ENCODE data around the gene TMEM238.

TMEM238 gene

GRCh38 chr19:55376241-55376933, 7.7 kb downstream of the TMEM238 start, which contains the start of gene TMEM190:
TSS of gene TMEM190 (plus strand) at chr19:55376826. CDS start at chr19:55376854, 28 bp downstream.
- no peak for DNase-seq

DNA sequence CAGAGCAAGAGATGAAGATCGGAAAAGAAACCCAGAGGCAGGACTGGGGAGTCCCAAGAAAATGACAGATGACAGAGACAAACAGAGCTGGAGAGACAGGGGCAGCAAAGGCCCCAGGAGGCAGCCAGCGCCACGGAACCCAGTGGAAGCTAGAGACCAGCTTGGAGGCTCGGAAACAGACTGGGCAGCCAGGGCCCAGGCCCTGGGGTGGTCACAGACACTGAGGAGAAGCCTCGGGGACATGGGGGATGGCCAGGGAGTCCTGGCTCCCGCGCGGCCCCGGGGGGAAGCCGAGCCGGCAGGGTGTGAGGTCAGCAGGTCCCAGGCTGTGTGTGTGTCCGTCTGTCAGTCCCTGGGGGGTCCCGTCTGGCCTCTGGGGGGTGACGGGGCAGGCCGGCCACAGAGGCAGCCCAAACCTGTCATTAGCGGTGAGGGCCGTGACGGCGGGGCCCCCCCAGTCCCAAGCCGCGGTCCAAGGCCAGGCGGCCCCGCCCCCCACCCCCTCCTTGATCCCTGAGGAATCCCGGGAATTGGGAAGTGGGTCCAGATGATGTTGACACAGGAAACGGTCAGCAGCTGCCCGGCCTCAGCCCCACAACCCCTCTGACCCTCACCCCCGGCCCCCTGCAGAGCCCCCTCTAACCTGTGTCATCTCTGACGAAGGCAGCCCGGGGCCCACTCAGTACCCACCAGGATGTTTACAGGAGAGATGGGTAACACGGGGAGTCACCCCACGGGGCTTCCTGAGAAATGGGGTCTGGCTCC, 9.9 kb downstream of the TMEM238 start:
- DNase-seq = no peak

DNA sequence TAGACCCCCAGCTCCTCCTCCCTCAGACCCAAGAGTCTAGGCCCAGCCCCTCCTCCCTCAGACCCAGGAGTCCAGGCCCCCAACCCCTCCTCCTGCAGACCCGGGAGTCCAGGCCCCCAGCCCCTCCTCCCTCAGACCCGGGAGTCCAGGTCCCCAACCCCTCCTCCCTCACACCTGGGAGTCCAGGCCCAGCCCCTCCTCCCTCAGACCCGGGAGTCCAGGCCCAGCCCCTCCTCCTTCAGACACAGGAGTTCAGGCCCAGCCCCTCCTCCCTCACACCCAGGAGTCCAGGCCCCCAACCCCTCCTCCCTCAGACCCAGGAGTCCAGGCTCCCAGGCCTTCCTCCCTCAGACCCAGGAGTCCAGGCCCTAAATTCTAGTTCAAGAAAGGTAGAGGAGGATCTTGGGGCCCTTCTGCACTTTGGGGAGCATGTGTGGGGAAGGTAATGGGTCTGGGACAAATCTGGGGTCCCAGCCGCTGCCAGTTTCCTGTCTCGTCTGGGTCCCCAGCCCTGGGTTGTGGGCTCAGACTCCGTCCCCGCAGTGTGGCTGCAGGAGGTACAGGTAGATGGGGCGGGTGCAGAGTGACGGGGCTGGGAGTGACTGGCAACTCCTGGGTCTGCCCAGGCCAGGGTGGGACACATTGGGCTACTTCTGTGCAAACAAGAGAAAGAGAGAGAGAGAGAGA, 10.6 kb downstream of the TMEM238 start:
- no peak for DNase-seq

DNA sequence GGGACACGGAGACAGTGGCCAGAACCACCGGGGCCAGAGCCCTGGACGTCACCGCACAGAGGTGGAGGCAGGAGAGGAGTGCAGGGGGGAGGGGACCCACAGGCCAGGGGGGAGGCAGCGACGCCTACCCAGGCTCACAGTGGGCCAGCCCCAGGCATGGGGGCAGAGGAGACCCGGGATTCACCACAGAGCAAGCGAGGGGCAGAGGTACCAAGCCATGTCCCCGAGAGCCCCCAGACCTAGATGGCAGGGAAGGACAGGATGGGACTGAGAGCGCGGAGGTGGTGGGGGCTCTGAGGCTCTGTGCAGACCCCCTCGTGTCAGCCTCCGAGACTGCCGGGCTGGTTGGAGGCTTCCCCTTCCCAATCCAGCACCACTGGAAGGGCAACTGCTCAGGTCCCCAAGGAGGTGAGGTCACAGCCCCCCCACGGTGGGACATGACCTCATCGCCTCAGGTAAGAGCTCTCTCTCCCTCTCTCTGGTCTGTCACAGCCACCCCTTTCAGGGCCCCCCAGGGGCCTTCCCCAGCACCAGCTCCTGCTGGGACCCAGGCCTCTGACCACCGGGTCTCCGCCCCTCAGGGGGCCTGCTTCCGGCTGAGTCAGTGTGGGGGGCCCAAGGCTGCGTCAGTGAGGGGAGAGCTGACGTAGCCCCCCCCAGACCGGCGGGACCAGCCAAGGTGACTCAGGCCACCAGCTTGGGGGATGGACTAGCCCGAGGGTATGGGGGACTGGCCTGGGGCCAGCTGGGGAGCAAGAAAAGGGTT, 11.6 kb downstream of the TMEM238 start:
- DNase-seq = no peak

DNA sequence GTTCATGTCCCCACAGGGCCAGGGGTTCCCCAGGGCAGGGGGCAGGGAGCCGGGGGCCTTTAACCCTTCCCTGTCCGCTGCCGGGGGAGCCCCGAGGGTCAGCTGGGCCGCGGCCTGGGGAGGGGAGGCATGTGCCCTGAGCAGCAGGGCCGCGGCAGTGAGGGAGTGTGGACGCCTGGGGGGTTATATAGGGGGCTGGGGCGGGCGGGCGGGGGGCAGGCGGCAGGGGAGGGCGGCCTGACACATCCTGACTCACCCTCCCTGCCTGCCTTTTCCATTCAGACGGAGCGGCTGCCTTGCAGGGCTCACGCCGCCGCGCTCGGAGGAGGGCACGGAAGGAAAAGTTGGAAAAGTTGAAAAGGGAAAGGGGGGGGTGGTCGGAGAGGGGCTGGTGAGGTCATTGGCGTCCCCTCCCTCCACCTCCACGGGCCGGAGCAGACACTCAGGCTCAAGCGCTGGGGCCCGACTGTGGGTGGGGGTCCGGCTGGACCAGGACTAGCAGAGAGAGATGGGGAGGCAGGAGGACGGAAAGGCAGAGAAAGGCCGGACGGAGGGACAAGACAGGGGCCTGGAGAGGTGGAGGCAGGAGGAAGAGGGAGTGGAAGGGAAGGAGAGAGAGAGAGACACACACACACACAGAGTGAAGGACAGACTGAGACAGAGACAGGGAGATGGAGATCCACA, 13.6 kb downstream of the TMEM238 start, which contains the start of gene IL11:
IL11 (minus strand) TSS at position 159 of the 684 bp plus-strand sequence; CDS start at position 6, 153 bp downstream.
- no peak for DNase-seq

- no peak for DNase-seq
Observed at GRCh38 chr19:55369653-55370304, 14.3 kb downstream of the TMEM238 start.

GRCh38 chr19:55368701-55369563, 15.2 kb downstream of the TMEM238 start:
- DNase-seq = no peak

GRCh38 chr19:55368106-55368505, 16.0 kb downstream of the TMEM238 start:
- no peak for DNase-seq

- DNase-seq = no peak
Observed at GRCh38 chr19:55366790-55367189, 17.3 kb downstream of the TMEM238 start.

DNA sequence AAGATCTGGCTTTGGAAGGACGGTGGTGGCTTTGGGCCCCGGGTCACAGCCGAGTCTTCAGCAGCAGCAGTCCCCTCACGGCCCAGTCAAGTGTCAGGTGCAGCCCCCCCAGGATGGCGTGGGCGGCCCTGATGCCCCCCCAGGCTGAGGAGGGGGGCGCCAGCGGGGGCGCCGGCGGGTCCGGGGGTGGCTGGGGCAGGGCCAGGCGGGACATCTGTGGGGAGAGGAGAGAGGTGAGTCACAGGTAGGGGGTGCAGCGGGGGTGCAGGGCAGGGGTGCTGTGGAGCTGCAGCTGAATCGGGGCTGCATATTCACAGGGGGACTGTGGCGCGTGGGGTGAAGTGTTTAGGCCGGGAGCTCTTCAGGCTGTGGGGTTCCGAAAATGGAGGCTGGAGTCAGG, 18.1 kb downstream of the TMEM238 start:
- DNase-seq = no peak

DNA sequence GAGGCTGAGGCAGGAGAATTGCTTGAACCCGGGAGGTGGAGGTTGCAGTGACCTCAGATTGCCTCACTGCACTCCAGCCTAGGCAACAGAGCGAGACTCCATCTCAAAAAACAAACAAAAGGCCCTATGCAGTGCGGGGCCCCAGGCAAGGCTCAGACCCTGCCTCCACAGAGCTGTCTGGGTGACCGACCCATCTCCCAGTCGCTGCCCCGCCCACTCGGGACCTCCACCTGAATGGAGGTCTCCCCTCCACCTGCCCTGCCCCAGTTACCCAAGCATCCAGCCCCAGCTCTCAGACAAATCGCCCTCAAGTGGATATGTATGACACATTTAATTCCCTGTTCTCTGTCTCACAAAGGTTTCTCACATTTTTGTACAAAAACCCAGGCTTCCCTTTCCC, 18.8 kb downstream of the TMEM238 start:
- no peak for DNase-seq

- DNase-seq = no peak
Observed at GRCh38 chr19:55362990-55363716, 20.9 kb downstream of the TMEM238 start, which contains the start of gene GARIN5B. TSS of gene GARIN5B (minus strand) at chr19:55363260. CDS start at chr19:55363066, 194 bp downstream.

- DNase-seq = no peak
Observed at GRCh38 chr19:55362174-55362989, 21.7 kb downstream of the TMEM238 start.

GRCh38 chr19:55360902-55361301, 23.2 kb downstream of the TMEM238 start:
- no peak for DNase-seq

- DNase-seq = peak; percentile 27 to 90
Observed at GRCh38 chr19:55358943-55359908, 24.9 kb downstream of the TMEM238 start.

DNA sequence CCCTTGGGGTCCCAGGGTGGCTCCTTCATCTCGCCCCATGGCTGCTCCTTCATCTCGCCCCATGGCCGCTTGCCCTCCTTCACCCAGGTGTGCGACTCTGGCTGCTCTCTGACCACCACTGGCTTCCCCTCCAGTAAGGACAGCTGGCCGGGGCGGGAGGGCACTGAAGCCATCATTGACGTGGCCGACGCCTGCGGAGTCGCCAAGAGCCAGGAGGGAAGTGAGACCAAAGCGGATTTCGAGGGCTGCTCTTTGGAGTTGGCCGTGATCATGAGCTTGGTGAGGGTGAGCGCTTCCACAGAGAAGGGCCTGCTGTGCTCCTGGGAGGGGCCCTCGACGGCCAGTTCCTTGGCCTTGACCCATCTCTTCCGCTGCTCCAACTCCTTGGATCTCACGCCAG, 25.6 kb downstream of the TMEM238 start:
- DNase-seq = no peak

DNA sequence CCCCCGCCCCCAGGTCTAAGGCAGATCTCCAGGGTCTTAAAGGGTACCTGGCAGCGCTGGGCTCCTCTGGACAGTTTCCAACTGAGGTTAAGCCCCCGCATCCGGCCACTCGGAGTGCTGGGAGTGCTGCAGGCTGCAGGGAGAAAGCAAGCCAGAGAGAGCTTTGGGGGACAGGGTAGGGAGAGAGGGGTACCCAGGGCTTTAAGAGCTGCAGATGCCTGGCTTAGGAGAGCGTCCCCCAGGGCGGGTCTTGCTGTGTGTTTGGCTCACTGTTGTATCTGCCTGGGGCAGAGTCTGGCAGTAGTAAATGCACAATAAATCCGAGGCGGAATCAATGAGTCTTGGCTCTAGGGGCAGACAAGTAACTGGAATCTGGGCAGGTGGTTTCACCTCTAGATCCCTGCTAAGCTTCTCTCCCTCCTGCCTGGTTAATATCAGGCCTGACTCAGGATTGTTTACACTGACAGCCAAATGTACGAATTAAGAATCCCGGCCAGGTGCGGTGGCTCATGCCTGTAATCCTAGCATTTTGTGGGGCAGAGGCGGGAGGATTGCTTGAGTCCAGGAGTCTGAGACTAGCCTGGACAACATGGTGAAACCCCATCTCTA, 28.8 kb downstream of the TMEM238 start:
- no peak for DNase-seq

All from NCI-H446 (cell line).